HepG2 (cell line): ENCODE data around the gene TCF25. TPM values are rescaled to one million over a fixed set of nuclear protein-coding genes. Genes with fewer than 3 reads are reported as not detected.

Experiments used
- ARID3A ChIP-seq: IDR thresholded peaks from 2 replicates; pipeline ENCODE4 v1.6.1; 2012; ENCODE audit warnings: low read depth, low read length, improper control_type of control experiment
- BORCS8-MEF2B ChIP-seq: sonication (generic); formaldehyde crosslinking; IDR thresholded peaks from 2 replicates; pipeline ENCODE4 v1.8.0; 2022; ENCODE audit warnings: mild to moderate bottlenecking, missing genetic modification reagents
- CC2D1A ChIP-seq: sonication (generic); formaldehyde crosslinking; IDR thresholded peaks from 2 replicates; pipeline ENCODE4 v1.8.1; 2023; ENCODE audit warnings: mild to moderate bottlenecking, missing genetic modification reagents
- CREB3 ChIP-seq: sonication (generic); formaldehyde crosslinking; IDR thresholded peaks from 2 replicates; pipeline ENCODE4 v1.5.0; 2020; ENCODE audit warnings: missing genetic modification reagents
- FLYWCH1 ChIP-seq: sonication (generic); formaldehyde crosslinking; IDR thresholded peaks from 2 replicates; pipeline ENCODE4 v1.8.1; 2023; ENCODE audit warnings: mild to moderate bottlenecking, missing genetic modification reagents
- GRHL1 ChIP-seq: sonication (generic); formaldehyde crosslinking; conservative IDR thresholded peaks from 2 replicates; pipeline ENCODE4 v1.8.0; 2022; ENCODE audit warnings: missing genetic modification reagents
- HOMEZ ChIP-seq: IDR thresholded peaks from 2 replicates; pipeline ENCODE4 v1.6.1; 2016; ENCODE audit warnings: low read depth
- MYC ChIP-seq: sonication (generic); formaldehyde crosslinking; IDR thresholded peaks from 2 replicates; pipeline ENCODE4 v1.9.0; 2021; ENCODE audit warnings: missing genetic modification reagents, borderline replicate concordance
- NFIB ChIP-seq: sonication (generic); formaldehyde crosslinking; IDR thresholded peaks from 2 replicates; pipeline ENCODE4 v1.9.0; 2021; ENCODE audit warnings: missing genetic modification reagents, mild to moderate bottlenecking, borderline replicate concordance
- POGZ ChIP-seq: sonication (generic); formaldehyde crosslinking; IDR thresholded peaks from 2 replicates; pipeline ENCODE4 v1.4.0; 2020; ENCODE audit warnings: mild to moderate bottlenecking, missing genetic modification reagents
- RFXAP ChIP-seq: sonication (generic); formaldehyde crosslinking; IDR thresholded peaks from 2 replicates; pipeline ENCODE4 v1.4.0; 2020; ENCODE audit warnings: missing genetic modification reagents, borderline replicate concordance
- TBP ChIP-seq: sonication (generic); formaldehyde crosslinking; IDR thresholded peaks from 2 replicates; pipeline ENCODE4 v1.5.0; 2020; ENCODE audit warnings: missing genetic modification reagents
- ZFP36L1 ChIP-seq: sonication (generic); formaldehyde crosslinking; IDR thresholded peaks from 2 replicates; pipeline ENCODE4 v1.8.0; 2022; ENCODE audit warnings: mild to moderate bottlenecking, missing genetic modification reagents, moderate library complexity
- ZNF12 ChIP-seq: sonication (generic); formaldehyde crosslinking; IDR thresholded peaks from 2 replicates; pipeline ENCODE4 v1.5.0; 2020; ENCODE audit warnings: missing genetic modification reagents
- ZNF160 ChIP-seq: sonication (generic); formaldehyde crosslinking; IDR thresholded peaks from 2 replicates; pipeline ENCODE4 v1.8.0; 2022; ENCODE audit warnings: mild to moderate bottlenecking, inconsistent platforms, missing genetic modification reagents
- ZNF33A ChIP-seq: sonication (generic); formaldehyde crosslinking; IDR thresholded peaks from 2 replicates; pipeline ENCODE4 v1.5.1; 2020; ENCODE audit warnings: missing genetic modification reagents, mild to moderate bottlenecking, moderate library complexity, borderline replicate concordance
- ZNF382 ChIP-seq: sonication (generic); formaldehyde crosslinking; IDR thresholded peaks from 2 replicates; pipeline ENCODE4 v1.5.0; 2020; ENCODE audit warnings: missing genetic modification reagents, mild to moderate bottlenecking, borderline replicate concordance
- ZNF484 ChIP-seq: sonication (generic); formaldehyde crosslinking; IDR thresholded peaks from 2 replicates; pipeline ENCODE4 v1.5.1; 2020; ENCODE audit warnings: mild to moderate bottlenecking, low read depth, missing genetic modification reagents, borderline replicate concordance
- ZNF501 ChIP-seq: sonication (generic); formaldehyde crosslinking; IDR thresholded peaks from 2 replicates; pipeline ENCODE4 v1.5.1; 2020; ENCODE audit warnings: mild to moderate bottlenecking, moderate library complexity, missing genetic modification reagents
- ZNF563 ChIP-seq: sonication (generic); formaldehyde crosslinking; IDR thresholded peaks from 2 replicates; pipeline ENCODE4 v1.8.0; 2022; ENCODE audit warnings: mild to moderate bottlenecking, moderate library complexity, missing genetic modification reagents
- ZNF607 ChIP-seq: sonication (generic); formaldehyde crosslinking; IDR thresholded peaks from 2 replicates; pipeline ENCODE4 v1.5.1; 2020; ENCODE audit warnings: missing genetic modification reagents, mild to moderate bottlenecking, borderline replicate concordance
- ZNF747 ChIP-seq: sonication (generic); formaldehyde crosslinking; IDR thresholded peaks from 2 replicates; pipeline ENCODE4 v1.8.1; 2023; ENCODE audit warnings: missing genetic modification reagents, mild to moderate bottlenecking, borderline replicate concordance
- polyA plus RNA-seq, 8 experiments: library from polyadenylated mRNA; depleted of rRNA in 3 of 8; stranded (reverse) in 7 of 8; unstranded in 1 of 8; fragments of >200 nt; fragmentation: Illumina TruSeq in 4 of 8; extraction: Trizol in 4 of 8; gene quantifications; 2 replicates each; pipeline versions ENCODE4 v1.2.1 to v1.2.3, GENCODE V29; 2011 to 2016; ENCODE audit warnings: low read depth in 4 of 8, missing spikeins in 1 of 8, mixed read lengths in 1 of 8; ENCODE audit not compliant: insufficient read depth in 1 of 8
- total RNA-seq, 5 experiments: library from RNA; depleted of rRNA; stranded (reverse); fragments of >200 nt; fragmentation: Illumina TruSeq; extraction: Trizol; gene quantifications; 2 replicates each; pipeline ENCODE4 v1.2.3, GENCODE V29; 2016; ENCODE audit warnings: low read depth in 1 of 5
- TF ChIP-seq, protein P1 (sequence below): sonication (generic); formaldehyde crosslinking; IDR thresholded peaks from 2 replicates; pipeline ENCODE4 v1.4.0; 2020; ENCODE audit warnings: mild to moderate bottlenecking, missing genetic modification reagents

Gene TCF25
- total and polyA plus RNA-seq, 2 of the 13 experiments (the other 11 are each of a cell fraction or from before 2014, with no cell fraction given): 138 to 206 TPM

DNA sequence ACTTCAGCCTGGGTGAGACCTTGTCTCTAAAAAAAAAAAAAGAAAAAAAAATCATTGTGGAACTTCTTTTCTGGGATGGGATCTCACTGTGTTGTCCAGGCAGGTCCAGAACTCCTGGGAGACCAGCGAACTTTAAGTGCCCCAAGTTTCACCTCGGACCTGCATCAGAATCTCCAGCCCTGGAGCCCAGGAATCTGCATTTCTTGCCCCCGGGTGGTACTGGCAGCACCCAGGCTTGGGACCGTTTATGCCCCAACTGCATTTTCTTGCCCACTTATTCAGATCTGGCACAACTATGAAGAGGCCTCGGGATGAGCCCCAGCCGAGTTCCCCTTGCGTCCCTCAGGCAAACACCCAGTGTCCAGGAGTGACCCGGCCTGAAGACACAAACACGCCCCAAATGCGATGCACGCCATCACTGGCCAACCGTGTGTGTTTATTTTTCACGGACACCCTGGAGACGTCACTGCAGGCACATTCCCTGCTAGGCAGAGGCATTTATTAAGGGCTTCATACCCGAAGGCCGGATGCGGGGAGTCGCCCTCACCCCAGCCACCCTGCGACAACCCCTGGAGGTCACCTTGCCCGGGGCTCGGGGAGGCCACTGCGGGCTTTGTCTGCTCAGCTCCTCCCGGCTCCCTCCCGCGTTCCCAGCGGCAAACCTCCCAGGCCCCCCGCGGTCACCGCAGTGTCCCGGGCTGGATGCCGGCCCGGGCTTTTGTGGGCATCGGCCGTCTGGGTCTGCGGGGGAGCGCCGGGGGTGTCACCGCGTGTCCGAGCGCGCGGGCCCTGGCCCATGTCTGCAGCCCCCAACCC, 45.8 kb upstream of the TCF25 start (continued):
- no peak for TF ChIP-seq GRHL1 (CRISPR knock-in tag)
- peak; percentile 26; the same call in 1 of the 2 replicates for TF ChIP-seq CREB3 (CRISPR knock-in tag)
- TF ChIP-seq TBP (CRISPR knock-in tag): no peak; the same call in 1 of the 2 replicates
- no peak for TF ChIP-seq ZNF484 (CRISPR knock-in tag)
- TF ChIP-seq ZNF12 (CRISPR knock-in tag): peak; percentile 52; the same call in 1 of the 2 replicates
- TF ChIP-seq MYC (CRISPR knock-in tag): peak; percentile 71
- TF ChIP-seq ZNF501 (CRISPR knock-in tag): no peak; the same call in 1 of the 2 replicates
- TF ChIP-seq BORCS8-MEF2B (CRISPR knock-in tag): peak; percentile 29; the same call in 1 of the 2 replicates
- peak; percentile 43; the same call in 1 of the 2 replicates for TF ChIP-seq ZNF160 (CRISPR knock-in tag)
- no peak for TF ChIP-seq HOMEZ (CRISPR knock-in tag)
- TF ChIP-seq ZNF382 (CRISPR knock-in tag): no peak
- TF ChIP-seq CC2D1A (CRISPR knock-in tag): no peak
- TF ChIP-seq, protein P1, sequence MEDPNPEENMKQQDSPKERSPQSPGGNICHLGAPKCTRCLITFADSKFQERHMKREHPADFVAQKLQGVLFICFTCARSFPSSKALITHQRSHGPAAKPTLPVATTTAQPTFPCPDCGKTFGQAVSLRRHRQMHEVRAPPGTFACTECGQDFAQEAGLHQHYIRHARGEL: no peak
- TF ChIP-seq NFIB (CRISPR knock-in tag): no peak
- peak; percentile 80; the same call in 1 of the 2 replicates for TF ChIP-seq ZNF607 (CRISPR knock-in tag)
- TF ChIP-seq ZNF33A: no peak
- TF ChIP-seq ZNF563 (CRISPR knock-in tag): peak; percentile 52; the same call in 1 of the 2 replicates
- no peak for TF ChIP-seq ARID3A
- TF ChIP-seq ZNF747 (CRISPR knock-in tag): no peak
- no peak for TF ChIP-seq FLYWCH1 (CRISPR knock-in tag)
- 0 out of 2 replicates have a peak, but pooled peaks have one; percentile 28 for TF ChIP-seq POGZ (CRISPR knock-in tag)
- no peak for TF ChIP-seq RFXAP (CRISPR knock-in tag)
- TF ChIP-seq ZFP36L1 (CRISPR knock-in tag): 0 out of 2 replicates have a peak, but pooled peaks have one; percentile 63
